ENCODE data around the gene TMEM237.
A peak's percentile ranks its signal among the peaks of the same experiment; 100 is the strongest.

The TMEM237 gene

DNA sequence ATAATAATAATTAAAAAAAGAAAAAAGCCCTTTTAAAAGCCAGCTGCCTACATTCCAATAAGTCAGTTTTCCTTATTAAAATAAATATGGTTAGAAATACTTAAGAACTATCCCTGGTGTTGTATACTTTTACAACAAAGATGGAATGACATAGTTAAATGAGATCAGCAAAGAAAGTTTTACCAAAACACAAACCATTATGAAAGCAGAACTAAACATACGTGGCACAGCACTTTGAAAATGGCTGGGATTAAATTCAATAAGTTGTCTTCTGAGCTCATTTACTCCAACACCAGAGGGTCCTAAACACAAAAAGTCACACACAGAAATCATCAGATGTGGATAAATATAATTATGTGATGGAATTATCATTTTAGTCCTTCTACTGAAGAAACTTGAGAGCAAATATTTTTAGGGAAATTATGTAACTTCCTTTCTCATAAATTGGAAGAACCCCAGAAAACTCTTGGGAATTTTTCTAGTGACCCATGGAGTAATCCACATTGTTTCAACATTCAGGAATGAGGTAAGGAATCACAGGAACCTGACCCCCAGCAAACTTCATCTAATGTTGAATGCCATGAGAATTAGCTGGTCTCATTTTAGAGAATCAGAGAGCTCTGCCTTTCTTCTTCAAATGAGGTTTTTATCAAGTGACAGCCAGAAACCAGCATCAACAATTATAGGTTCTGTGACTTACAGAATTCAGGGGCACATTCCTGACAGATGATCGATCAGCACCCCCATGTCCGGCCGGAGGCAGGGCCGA is 11.5 kb upstream of the TMEM237 start:
- intact Hi-C loops (cut with DNase I; ENCODE audit: low total_unique reads), result no loop called here
- TF ChIP-seq CTCF (IDR thresholded peaks at IDR 0.05), result no peak
- H3K4me3 ChIP-seq, result no peak overlapping the region
- DNase-seq, result no peak
- H3K4me1 ChIP-seq, result peaks cover 0 to 14% (median 2%) of the 10 kb centered on the region in 4 donors
- H3K27me3 ChIP-seq, result no peaks in the 10 kb centered on the region
- no peaks in the 10 kb centered on the region for H3K9me3 ChIP-seq
- H3K27ac ChIP-seq, result peak overlapping the region in 1 of 2 donors; percentile 11
- no peaks in the 10 kb centered on the region for H3K36me3 ChIP-seq

DNA sequence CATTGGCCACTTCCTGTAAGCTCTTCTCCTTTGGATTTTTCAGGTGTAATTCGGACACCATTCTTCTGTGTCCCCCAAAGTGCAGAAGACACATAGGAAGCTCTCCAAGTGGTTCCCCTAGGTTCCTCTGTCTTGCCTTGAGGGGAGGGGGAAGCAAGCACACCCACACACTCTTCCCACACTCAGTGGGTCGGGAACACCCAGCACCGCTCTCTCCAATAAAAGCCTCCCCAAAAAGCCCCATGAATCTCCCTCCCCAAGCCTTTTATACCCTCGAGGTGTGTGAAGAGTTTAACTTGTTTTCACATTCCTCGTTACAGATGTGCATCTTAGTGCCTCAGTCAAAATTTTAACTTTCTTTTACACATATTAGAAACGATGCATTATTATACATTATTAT is 9.9 kb upstream of the TMEM237 start:
- no peak for TF ChIP-seq CTCF (IDR thresholded peaks at IDR 0.05)
- Histone ChIP-seq H3K36me3 (no peaks in the 10 kb centered on the region), H3K27ac (peak overlapping the region; percentile 58 to 61), H3K4me3 (no peak overlapping the region), H3K9me3 (no peaks in the 10 kb centered on the region), H3K27me3 (no peaks in the 10 kb centered on the region), H3K4me1 (peaks cover 0 to 14% (median 2%) of the 10 kb centered on the region in 4 donors)
- intact Hi-C loops (cut with DNase I; ENCODE audit: low total_unique reads), result no loop called here
- DNase-seq, result no peak

DNA sequence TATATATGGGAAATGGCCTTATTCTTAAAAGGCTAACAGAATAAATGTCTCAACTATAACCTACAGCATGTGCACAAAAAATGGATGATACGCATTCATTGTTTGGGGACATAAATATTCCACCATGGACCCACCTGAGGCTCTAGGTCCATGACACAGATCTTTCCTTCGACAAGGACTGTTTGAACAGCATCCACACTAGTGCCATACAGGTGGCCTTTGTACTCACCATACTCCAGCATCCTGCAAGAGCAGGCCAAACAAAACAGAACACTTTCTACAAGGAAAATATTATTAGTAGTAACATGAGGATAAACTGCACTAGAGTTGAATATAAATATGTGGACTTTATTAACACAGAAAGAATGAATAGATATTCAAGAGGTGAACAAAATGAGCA is 6.1 kb upstream of the TMEM237 start:
- no peak for TF ChIP-seq CTCF (IDR thresholded peaks at IDR 0.05)
- no peak overlapping the region for H3K27ac ChIP-seq
- no peaks in the 10 kb centered on the region for H3K36me3 ChIP-seq
- DNase-seq, result no peak
- H3K4me1 ChIP-seq, result peaks cover 0 to 17% (median 0%) of the 10 kb centered on the region in 4 donors
- intact Hi-C loops (cut with DNase I; ENCODE audit: low total_unique reads), result no loop called here
- no peak overlapping the region for H3K4me3 ChIP-seq
- H3K9me3 ChIP-seq, result no peaks in the 10 kb centered on the region
- H3K27me3 ChIP-seq, result no peaks in the 10 kb centered on the region

DNA sequence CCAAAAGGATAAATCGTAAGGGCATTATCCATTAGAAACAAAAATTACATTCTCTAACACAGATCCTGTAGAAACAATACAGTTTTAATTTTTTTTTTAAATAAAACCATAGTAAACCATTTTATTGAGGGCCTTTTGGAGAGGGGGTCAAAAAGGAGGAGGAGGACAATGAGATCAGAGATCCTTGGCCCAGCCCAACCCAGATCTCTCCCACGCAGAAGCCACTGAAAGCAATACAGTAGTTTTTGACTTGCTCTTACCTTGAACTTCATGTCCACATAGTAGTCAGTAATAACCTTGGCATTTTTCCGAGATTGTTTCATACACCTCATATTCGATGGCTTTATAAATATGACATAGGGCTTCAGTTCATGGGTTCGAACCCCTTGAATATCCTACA is 4.1 kb upstream of the TMEM237 start:
- TF ChIP-seq CTCF (IDR thresholded peaks at IDR 0.05), result no peak
- intact Hi-C loops (cut with DNase I; ENCODE audit: low total_unique reads), result no loop called here

DNA sequence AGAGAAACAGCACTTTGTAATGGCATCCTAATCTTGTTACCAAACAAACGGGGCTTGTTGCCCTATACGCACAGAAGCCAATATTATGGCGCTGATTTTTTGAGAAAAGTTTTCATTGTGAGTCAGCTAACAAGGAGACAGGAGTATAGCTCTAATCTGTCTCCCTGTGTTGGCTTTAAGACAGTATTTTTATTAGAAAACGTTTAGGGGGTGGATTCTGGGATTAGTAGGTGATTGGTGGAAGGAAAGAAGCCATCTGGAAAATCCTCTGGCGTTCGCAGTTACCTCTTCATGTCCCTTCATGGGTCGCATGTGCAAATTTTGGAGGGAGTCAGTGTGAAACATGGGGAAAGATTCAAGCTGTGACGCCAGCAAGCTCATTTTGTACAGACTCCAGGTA is 698 bp upstream of the TMEM237 start:
- DNase-seq, result peak; percentile 54 to 77

More for the DNA sequence above, 4.1 kb upstream of the TMEM237 start:
- H3K36me3 ChIP-seq, result no peaks in the 10 kb centered on the region
- H3K4me3 ChIP-seq, result no peak overlapping the region
- H3K9me3 ChIP-seq, result no peaks in the 10 kb centered on the region
- peaks cover 0 to 13% (median 3%) of the 10 kb centered on the region in 4 donors for H3K4me1 ChIP-seq
- DNase-seq, result no peak
- H3K27me3 ChIP-seq, result no peaks in the 10 kb centered on the region
- no peak overlapping the region for H3K27ac ChIP-seq

More for the DNA sequence above, 698 bp upstream of the TMEM237 start:
- peak overlapping the region; percentile 82 for H3K4me3 ChIP-seq
- H3K9me3 ChIP-seq, result no peaks in the 10 kb centered on the region
- no peak for TF ChIP-seq CTCF (IDR thresholded peaks at IDR 0.05)
- H3K4me1 ChIP-seq, result peaks cover 0 to 16% (median 7%) of the 10 kb centered on the region in 4 donors
- H3K27ac ChIP-seq, result peak overlapping the region; percentile 98
- H3K36me3 ChIP-seq, result peaks cover 0 to 7% (median 0%) of the 10 kb centered on the region in 3 donors
- intact Hi-C loops (cut with DNase I; ENCODE audit: low total_unique reads), result no loop called here
- H3K27me3 ChIP-seq, result no peaks in the 10 kb centered on the region
